GM12878 (cell line): Measurements from ENCODE around the gene PLXND1. TPM values are rescaled to one million over a fixed set of nuclear protein-coding genes. Genes with fewer than 3 reads are reported as not detected.

Source experiments
- ATAC-seq: fragments of 200-7000 bp; cut with Tn5 transposase; 3 replicates; pipeline ENCODE4 v1.9.1; 2020; ENCODE audit warnings: mild to moderate bottlenecking, moderate library complexity
- BruUV-seq: library from RNA; stranded (reverse); fragments of 400-500 nt; replicated peaks from 2 replicates; lab custom pipeline; 2021; lab: Mats Ljungman, UMichigan
- CTCF ChIA-PET: fragments of 300-600 bp; sonication (Branson Sonifier 250); formaldehyde crosslinking; extraction: SDS; loops from one replicate; lab custom pipeline; 2021; ENCODE audit warnings: inconsistent platforms; lab: Yijun Ruan, JAX
- POLR2A ChIA-PET: fragments of 350-600 bp; formaldehyde crosslinking; extraction: SDS; loops from one replicate; lab custom pipeline; 2021; ENCODE audit warnings: inconsistent platforms; lab: Charles Lee
- RAD21 ChIA-PET: fragments of 300-600 bp; sonication (Branson Sonifier 250); formaldehyde crosslinking; loops from one replicate; lab custom pipeline; 2023; ENCODE audit warnings: antibody characterized with exemption; ENCODE audit not compliant: unreplicated experiment; lab: Charles Lee
- SMC1A ChIA-PET: fragments of 300-600 bp; sonication (Branson Sonifier 250); formaldehyde crosslinking; loops from one replicate; lab custom pipeline; 2023; ENCODE audit not compliant: unreplicated experiment, uncharacterized antibody; lab: Charles Lee
- DNase-seq: peaks from one replicate; pipeline ENCODE4 v3.0.0-alpha.2; 2011; ENCODE audit warnings: low read depth, low spot score
- FAIRE-seq: peaks from 3 replicates; lab custom pipeline; 2011; peaks lifted over from hg19 to GRCh38; lab: Jason Lieb, UNC
- H2AFZ ChIP-seq: 2 replicates; pipeline ENCODE4 v1.6.0; 2011; ENCODE audit warnings: low read depth, low read length, control low read depth; ENCODE audit not compliant: control insufficient read depth
- H3K27ac ChIP-seq: 2 replicates; pipeline ENCODE4 v1.5.1; 2011; ENCODE audit warnings: control low read depth; ENCODE audit not compliant: control insufficient read depth, insufficient read depth
- H3K27me3 ChIP-seq, 2 experiments: replicated peaks in 1 of 2; 2 replicates each; pipeline versions ENCODE4 v1.6.0 to v1.6.1; 2011; ENCODE audit warnings: low read length in 1 of 2; ENCODE audit not compliant: control insufficient read depth in 2 of 2, insufficient read depth in 2 of 2
- H3K36me3 ChIP-seq, 2 experiments: 2 replicates each; pipeline ENCODE4 v1.5.1; 2011; ENCODE audit warnings: low read length in 1 of 2; ENCODE audit not compliant: control insufficient read depth in 2 of 2, insufficient read depth in 2 of 2
- H3K4me1 ChIP-seq: 2 replicates; pipeline ENCODE4 v1.6.1; 2011; ENCODE audit warnings: mild to moderate bottlenecking, low read length, moderate library complexity, mixed read lengths; ENCODE audit not compliant: control insufficient read depth, insufficient read depth
- H3K4me2 ChIP-seq: 2 replicates; pipeline ENCODE4 v1.6.0; 2011; ENCODE audit warnings: control low read depth; ENCODE audit not compliant: control insufficient read depth, insufficient read depth
- H3K4me3 ChIP-seq: fragments of 200-600 bp; sonication (generic); 2 replicates; pipeline ENCODE4 v1.5.1; 2016
- H3K79me2 ChIP-seq: 2 replicates; pipeline ENCODE4 v1.6.0; 2011; ENCODE audit warnings: low read length; ENCODE audit not compliant: control insufficient read depth, insufficient read depth
- H3K9ac ChIP-seq: 2 replicates; pipeline ENCODE4 v1.8.0; 2011; ENCODE audit warnings: low read length, control low read depth, mixed read lengths; ENCODE audit not compliant: control insufficient read depth, insufficient read depth
- H3K9me3 ChIP-seq: replicated peaks from 3 replicates; pipeline ENCODE4 v1.5.1; 2011; ENCODE audit warnings: mild to moderate bottlenecking, low read length; ENCODE audit not compliant: control insufficient read depth, insufficient read depth
- H4K20me1 ChIP-seq: 2 replicates; pipeline ENCODE4 v1.6.0; 2011; ENCODE audit not compliant: control insufficient read depth, insufficient read depth
- CBX3 ChIP-seq: fragments of 200-600 bp; sonication (generic); IDR thresholded peaks from 2 replicates; pipeline ENCODE4 v1.6.1; 2016; ENCODE audit warnings: low read depth, borderline replicate concordance
- EGR1 ChIP-seq, 2 experiments: IDR thresholded peaks; 1 replicate in 1 of 2; 2 replicates in 1 of 2; pipeline ENCODE4 v1.6.1; 2011 to 2012; ENCODE audit warnings: low read depth in 2 of 2, low read length in 2 of 2, borderline replicate concordance in 1 of 2, mild to moderate bottlenecking in 1 of 2, moderate library complexity in 1 of 2
- ESRRA ChIP-seq: IDR thresholded peaks from 2 replicates; pipeline ENCODE4 v1.6.1; 2012; ENCODE audit warnings: mild to moderate bottlenecking, low read length, improper control_type of control experiment
- HCFC1 ChIP-seq: fragments of 150-350 bp; IDR thresholded peaks from 2 replicates; pipeline ENCODE4 v1.6.1; 2014; ENCODE audit warnings: low read length
- MEF2A ChIP-seq: IDR thresholded peaks from 2 replicates; pipeline ENCODE4 v1.6.1; 2011; ENCODE audit warnings: low read depth, mild to moderate bottlenecking, low read length, moderate library complexity; ENCODE audit not compliant: insufficient read depth
- MEF2B ChIP-seq: fragments of 450-650 bp; IDR thresholded peaks from 2 replicates; pipeline ENCODE4 v1.6.1; 2018; ENCODE audit warnings: mild to moderate bottlenecking, moderate library complexity; ENCODE audit not compliant: partially characterized antibody, poor library complexity, severe bottlenecking
- NFYA ChIP-seq: IDR thresholded peaks from 2 replicates; pipeline ENCODE4 v1.6.1; 2011; ENCODE audit warnings: low read depth, mild to moderate bottlenecking, low read length, improper control_type of control experiment, borderline replicate concordance
- RCOR1 ChIP-seq: conservative IDR thresholded peaks from 2 replicates; pipeline ENCODE4 v1.6.1; 2012; ENCODE audit warnings: low read depth, low read length, improper control_type of control experiment
- SIN3A ChIP-seq: IDR thresholded peaks from 2 replicates; pipeline ENCODE4 v1.6.1; 2012; ENCODE audit warnings: low read depth, low read length, improper control_type of control experiment
- SMAD1 ChIP-seq: fragments of 450-650 bp; IDR thresholded peaks from 2 replicates; pipeline ENCODE4 v1.6.1; 2018; ENCODE audit warnings: mild to moderate bottlenecking, low read depth; ENCODE audit not compliant: partially characterized antibody
- WRNIP1 ChIP-seq: IDR thresholded peaks from 2 replicates; pipeline ENCODE4 v1.6.1; 2011; ENCODE audit warnings: low read depth, low read length, improper control_type of control experiment, borderline replicate concordance
- ZZZ3 ChIP-seq: IDR thresholded peaks from 2 replicates; pipeline ENCODE4 v1.6.1; 2011; ENCODE audit warnings: low read depth; ENCODE audit not compliant: control insufficient read depth, insufficient read length
- WGBS: methylation state at CpG from one replicate; pipeline ENCODE4 v1.1.6; 2016; ENCODE audit warnings: low lambda C conversion rate; ENCODE audit not compliant: insufficient replicate concordance, insufficient coverage; ENCODE audit errors: missing lambda C conversion rate; 5-methylcytosine and 5-hydroxymethylcytosine counted together
- in situ Hi-C: fragments of 300-500 bp; cut with MboI; formaldehyde crosslinking; loops from 9 replicates; pipeline ENCODE4 v1.14.3; 2018; ENCODE audit warnings: mixed read lengths
- intact Hi-C: fragments of 100-400 bp; cut with micrococcal nuclease; formaldehyde crosslinking; loops from one replicate; pipeline ENCODE4 v1.14.2; 2022; ENCODE audit not compliant: unreplicated experiment
- polyA plus RNA-seq, 11 experiments: library from polyadenylated mRNA; depleted of rRNA in 4 of 11; unstranded in 6 of 11; stranded (reverse) in 5 of 11; fragments of >200 nt; fragmentation: Nextera tagmentation in 4 of 11; fragmentation: Illumina TruSeq in 1 of 11; extraction: Ambion mirVana in 4 of 11; extraction: Trizol in 1 of 11; gene quantifications; 1 replicate in 1 of 11; 2 replicates in 10 of 11; pipeline versions ENCODE4 v1.2.1 to v1.2.3, GENCODE V29; 2011 to 2016; ENCODE audit warnings: inconsistent platforms in 2 of 11, missing spikeins in 2 of 11, low read depth in 1 of 11
- total RNA-seq, 4 experiments: library from RNA; depleted of rRNA in 3 of 4; stranded (reverse); fragments of >200 nt in 3 of 4; fragmentation: Illumina TruSeq in 1 of 4; extraction: Trizol in 1 of 4; gene quantifications; 2 replicates each; pipeline versions ENCODE4 v1.2.1 to v1.2.3, GENCODE V29; 2013 to 2021
- TF ChIP-seq, protein P1 (sequence below): fragments of 450-650 bp; IDR thresholded peaks from 2 replicates; pipeline ENCODE4 v1.6.1; 2018; ENCODE audit warnings: borderline replicate concordance, mild to moderate bottlenecking; ENCODE audit not compliant: partially characterized antibody
- TF ChIP-seq, protein P2 (sequence below), 3 experiments: IDR thresholded peaks in 2 of 3; conservative IDR thresholded peaks in 1 of 3; 2 replicates each; pipeline ENCODE4 v1.5.1; 2011; ENCODE audit warnings: low read depth in 3 of 3, low read length in 3 of 3, mild to moderate bottlenecking in 3 of 3, control low read depth in 2 of 3, moderate library complexity in 2 of 3, inconsistent platforms in 1 of 3, mixed read lengths in 1 of 3; ENCODE audit not compliant: control insufficient read depth in 2 of 3, insufficient read depth in 1 of 3; ENCODE audit errors: extremely low read depth in 1 of 3

Gene PLXND1
- total and polyA plus RNA-seq, 10 of the 15 experiments (the other 5 are each of a cell fraction or from before 2014, with no cell fraction given): 0.01 to 2.3 (median 0.72) TPM; not detected in 7

GRCh38 chr3:129543999-129544398 lies 62.5 kb downstream of the PLXND1 start:
- TF ChIP-seq, protein P1, sequence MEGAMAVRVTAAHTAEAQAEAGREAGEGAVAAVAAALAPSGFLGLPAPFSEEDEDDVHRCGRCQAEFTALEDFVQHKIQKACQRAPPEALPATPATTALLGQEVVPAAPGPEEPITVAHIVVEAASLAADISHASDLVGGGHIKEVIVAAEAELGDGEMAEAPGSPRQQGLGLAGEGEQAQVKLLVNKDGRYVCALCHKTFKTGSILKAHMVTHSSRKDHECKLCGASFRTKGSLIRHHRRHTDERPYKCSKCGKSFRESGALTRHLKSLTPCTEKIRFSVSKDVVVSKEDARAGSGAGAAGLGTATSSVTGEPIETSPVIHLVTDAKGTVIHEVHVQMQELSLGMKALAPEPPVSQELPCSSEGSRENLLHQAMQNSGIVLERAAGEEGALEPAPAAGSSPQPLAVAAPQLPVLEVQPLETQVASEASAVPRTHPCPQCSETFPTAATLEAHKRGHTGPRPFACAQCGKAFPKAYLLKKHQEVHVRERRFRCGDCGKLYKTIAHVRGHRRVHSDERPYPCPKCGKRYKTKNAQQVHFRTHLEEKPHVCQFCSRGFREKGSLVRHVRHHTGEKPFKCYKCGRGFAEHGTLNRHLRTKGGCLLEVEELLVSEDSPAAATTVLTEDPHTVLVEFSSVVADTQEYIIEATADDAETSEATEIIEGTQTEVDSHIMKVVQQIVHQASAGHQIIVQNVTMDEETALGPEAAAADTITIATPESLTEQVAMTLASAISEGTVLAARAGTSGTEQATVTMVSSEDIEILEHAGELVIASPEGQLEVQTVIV: no peak
- TF ChIP-seq MEF2B (no peak), ZZZ3 (no peak), RCOR1 (no peak), SIN3A (no peak), NFYA (no peak), SMAD1 (no peak), HCFC1 (no peak), MEF2A (no peak), EGR1 (IDR thresholded peaks at IDR 0.05; ENCODE audit: borderline replicate concordance in 1 of 2, low read depth in 2 of 2, low read length in 2 of 2) (no peak), CBX3 (no peak), ESRRA (no peak), WRNIP1 (no peak)
- TF ChIP-seq, protein P2, sequence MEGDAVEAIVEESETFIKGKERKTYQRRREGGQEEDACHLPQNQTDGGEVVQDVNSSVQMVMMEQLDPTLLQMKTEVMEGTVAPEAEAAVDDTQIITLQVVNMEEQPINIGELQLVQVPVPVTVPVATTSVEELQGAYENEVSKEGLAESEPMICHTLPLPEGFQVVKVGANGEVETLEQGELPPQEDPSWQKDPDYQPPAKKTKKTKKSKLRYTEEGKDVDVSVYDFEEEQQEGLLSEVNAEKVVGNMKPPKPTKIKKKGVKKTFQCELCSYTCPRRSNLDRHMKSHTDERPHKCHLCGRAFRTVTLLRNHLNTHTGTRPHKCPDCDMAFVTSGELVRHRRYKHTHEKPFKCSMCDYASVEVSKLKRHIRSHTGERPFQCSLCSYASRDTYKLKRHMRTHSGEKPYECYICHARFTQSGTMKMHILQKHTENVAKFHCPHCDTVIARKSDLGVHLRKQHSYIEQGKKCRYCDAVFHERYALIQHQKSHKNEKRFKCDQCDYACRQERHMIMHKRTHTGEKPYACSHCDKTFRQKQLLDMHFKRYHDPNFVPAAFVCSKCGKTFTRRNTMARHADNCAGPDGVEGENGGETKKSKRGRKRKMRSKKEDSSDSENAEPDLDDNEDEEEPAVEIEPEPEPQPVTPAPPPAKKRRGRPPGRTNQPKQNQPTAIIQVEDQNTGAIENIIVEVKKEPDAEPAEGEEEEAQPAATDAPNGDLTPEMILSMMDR (IDR thresholded peaks at IDR 0.05 in 2 of 3, conservative IDR thresholded peaks at IDR 0.05 in 1 of 3; ENCODE audit: control insufficient read depth in 2 of 3, extremely low read depth in 1 of 3, insufficient read depth in 1 of 3, low read depth in 3 of 3, low read length in 3 of 3): no peak
- 46% methylated on average over 8 of the region's 9 CpGs for WGBS
- ChIA-PET RAD21 (no interaction called here), POLR2A (no interaction called here), CTCF (no interaction called here), SMC1A (no interaction called here)
- H2AFZ ChIP-seq: no peak overlapping the region
- BruUV-seq: no TSS peak
- no peak overlapping the region for H3K9ac ChIP-seq
- no peaks in the 10 kb centered on the region for H3K9me3 ChIP-seq
- no peaks in the 10 kb centered on the region for H4K20me1 ChIP-seq
- in situ Hi-C loops (no loop called here), intact Hi-C loops (no loop called here)
- no peak overlapping the region for H3K27ac ChIP-seq
- no peaks in the 10 kb centered on the region for H3K36me3 ChIP-seq
- FAIRE-seq (no peak), ATAC-seq (no peak), DNase-seq (no peak)
- no peak overlapping the region for H3K4me2 ChIP-seq
- no peak overlapping the region for H3K4me3 ChIP-seq
- H3K27me3 ChIP-seq: no peaks in the 10 kb centered on the region; a peak in 1 of 4 replicates
- no peaks in the 10 kb centered on the region for H3K79me2 ChIP-seq
- H3K4me1 ChIP-seq: no peaks in the 10 kb centered on the region
